Fibroblast of skin of back (primary cell): ENCODE data around the gene CLMP.

Source experiments
- DNase-seq: peaks from one replicate; pipeline ENCODE4 v3.0.0-alpha.2; 2013

CLMP gene

DNA sequence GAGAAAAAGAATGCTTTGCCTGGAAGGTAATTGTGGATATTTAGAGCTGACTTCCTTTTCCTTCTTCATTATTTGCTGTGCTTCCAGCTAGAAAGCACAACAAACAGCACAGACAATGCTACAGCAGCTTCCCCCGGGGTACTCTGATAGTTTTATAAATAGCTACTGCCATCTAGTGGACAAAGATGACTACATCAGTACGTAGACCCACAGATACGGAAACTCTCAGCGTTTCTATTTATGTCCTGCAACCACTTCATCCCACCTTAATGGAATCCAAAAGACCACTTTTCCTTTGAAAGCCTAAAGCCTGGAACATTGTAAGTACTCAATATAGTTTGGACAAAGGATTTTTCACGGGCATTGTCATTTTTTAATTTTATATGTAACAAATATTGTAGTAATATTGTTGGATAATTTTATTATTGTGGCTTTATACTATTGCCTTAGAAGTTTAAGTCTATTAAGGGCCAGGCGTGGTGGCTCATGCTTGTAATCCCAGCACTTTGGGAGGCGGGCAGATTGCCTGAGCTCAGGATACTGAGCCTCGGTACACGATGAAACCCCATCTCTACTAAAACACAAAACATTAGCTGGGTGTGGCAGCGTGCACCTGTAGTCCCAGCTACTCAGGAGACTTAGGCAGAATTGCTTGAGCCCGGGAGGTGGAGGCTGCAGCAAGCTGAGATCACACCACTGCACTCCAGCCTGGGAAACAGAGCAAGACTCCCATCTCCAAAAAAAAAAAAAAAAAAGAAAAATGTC, 140.6 kb downstream of the CLMP start:
- peak; percentile 65 for DNase-seq

DNA sequence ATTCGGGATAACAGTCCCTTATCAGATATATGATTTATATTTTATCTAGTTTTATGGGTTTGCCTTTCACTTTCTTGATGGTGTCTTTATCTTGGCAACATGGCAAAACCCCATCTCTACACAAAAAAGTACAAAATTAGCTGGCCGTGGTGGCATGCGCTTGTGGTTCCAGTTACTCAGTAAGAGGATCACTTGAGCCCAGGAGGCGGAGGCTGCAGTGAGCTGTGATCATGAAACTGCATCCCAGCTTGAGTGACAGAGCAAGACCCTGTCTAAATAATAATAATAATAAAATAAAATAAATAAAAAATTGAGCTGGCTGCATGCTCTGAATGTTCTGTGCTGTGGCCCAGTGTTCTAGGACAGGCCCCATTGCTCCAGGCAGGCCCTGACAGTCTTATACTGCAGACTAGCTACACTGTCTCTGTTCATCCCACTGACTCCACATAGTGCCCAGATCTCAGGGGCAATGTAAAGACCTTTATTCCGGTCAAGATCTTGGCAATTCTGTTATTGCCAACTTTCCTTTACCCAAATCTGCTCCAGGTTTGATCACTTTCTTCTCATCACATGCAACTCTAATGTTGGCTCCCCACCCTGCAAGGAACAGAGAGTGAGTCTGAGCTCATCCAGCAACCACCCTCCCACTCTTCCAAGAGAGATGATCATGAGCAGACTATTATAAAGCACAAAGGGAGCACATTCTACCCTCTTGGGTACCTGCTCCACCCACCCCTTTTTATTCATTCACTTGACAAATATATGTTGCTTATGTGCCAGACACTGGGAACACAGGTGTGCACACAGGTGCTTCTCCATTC, 141.9 kb downstream of the CLMP start:
- DNase-seq: no peak

DNA sequence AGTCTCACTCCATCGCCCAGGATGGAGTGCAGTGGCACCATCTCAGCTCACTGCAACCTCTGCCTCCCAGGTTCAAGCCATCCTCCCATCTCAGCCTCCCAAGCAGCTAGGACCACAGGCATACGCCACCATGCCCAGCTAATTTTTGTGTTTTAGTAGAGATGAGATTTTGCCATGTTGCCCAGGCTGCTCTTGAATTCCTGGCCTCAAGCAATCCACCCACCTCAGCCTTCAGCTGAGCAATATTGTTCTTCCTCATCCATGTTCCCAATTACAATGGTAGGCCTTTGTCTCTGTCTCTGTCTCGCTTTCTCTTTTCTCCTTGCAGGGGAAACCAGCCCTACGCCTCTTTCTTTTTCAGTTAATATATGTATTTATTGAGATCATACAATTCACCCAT, 143.4 kb downstream of the CLMP start:
- DNase-seq: no peak

DNA sequence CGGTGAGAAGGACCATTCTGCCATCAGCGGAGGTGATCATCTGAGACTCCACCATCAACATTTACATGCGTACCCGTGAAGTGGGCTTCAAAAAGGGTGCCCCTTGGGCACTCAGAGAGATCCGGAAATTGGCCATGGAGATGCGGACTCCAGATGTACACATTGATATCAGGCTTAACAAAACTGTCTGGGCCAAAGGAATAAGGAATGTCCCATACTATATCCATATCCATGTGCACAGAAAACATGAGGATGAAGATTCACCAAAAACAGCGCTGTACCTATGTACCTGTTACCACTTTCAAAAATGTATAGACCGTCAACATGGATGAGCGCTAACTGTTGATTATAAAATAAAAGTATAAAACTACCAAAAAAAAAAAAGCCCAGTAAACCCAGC, 143.9 kb downstream of the CLMP start:
- DNase-seq: no peak

DNA sequence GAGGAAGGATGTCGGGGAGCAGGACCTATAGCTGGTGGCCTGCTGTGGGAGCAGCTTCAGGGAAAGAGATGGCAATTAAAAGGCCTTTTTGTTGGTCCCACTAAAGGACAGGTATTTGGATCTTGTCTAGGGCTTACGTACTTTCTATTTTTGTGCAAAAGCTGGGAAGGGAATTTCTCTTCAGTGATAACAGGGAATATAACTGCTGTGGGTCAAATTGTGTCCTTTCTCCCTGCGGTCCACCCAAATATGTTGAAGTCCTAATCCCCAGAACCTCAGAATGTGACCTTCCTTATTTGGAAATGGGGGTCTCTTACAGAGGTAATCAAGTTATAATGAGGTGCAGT, 147.1 kb downstream of the CLMP start:
- no peak for DNase-seq

DNA sequence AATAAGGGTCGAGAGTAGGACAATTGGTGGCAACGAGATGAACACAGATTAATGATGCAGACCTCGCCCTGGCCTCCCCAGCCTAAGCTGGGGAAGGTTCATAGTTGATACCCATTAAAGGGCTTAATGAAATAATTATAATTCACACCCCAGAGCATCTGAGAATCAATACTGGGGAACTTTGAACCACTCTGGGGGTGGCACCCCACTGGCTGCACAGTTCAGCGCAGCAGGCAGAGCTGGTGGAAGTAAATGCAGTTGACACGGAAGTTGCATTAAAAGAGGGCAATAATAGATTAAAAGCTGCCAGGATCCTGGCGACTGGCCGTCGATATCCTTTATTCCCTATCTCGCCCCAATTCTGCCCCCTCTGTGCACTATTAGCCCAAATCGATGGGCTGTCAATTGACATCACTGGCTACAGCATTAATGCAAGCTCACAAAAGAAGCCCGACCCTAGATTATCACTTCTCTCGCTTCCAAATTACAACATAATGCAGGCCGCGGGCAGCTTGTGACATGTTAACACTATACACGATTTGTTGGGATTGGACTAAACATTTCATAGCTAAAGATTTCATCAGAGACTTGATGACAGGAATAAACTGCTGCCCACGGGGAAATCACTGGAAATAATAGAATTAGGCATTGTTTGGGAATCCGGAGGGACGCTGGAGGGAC, 147.6 kb downstream of the CLMP start:
- no peak for DNase-seq

DNA sequence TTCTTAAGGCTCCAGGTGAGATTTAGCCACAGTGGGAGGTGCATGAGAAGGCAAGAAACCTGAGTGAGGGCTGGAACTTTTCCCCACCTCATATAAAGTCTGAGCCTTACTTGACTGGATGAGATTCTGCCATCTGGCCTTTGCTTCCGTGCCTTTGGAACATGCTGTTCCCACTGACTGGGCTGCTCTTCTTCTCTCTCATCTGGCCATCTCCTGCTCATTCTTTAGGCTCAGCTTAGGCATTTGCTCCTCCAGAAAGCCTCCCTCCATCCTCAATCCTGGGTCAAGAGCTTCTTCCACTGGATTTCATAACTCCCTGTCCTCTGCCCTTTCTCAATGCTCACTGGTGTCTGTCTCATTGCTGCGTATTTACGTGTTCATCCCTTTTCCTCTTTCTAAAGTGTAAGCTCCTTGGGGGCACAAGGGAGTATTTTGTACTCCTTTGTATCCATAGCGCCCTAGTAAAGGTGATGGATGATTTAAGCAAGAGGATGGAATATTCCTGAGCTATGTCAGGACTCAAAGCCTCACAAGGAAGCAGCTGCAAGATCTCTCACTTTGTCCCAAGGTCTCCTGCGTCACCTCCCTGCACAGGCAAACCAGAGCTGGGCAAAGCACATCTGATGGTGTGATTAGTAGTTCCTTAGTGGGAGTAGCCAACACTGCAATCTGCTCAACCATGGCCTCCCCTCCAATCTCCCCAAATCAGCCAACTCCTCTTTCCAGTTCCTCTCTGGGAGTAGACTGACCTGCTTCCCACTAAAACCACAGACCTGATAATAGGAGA, 148.4 kb downstream of the CLMP start:
- no peak for DNase-seq

DNA sequence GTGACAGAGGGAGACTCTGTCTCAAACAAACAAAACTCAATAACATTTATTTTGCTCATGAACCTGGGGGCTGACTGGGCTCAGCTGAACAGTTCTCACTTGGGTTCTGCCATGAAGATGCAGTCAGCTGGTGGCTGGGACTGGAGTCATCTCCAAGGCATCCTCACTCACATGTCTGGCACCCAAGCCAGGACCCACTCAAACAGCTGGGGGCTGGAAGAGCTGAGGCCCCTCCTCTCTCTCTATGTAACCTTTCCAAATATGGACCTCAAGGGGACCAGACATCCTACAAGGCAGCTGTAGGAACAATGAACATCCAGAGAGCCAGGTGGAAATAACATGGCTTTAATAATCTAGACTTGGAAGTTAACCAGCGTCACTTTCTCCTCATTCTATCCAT, 149.9 kb downstream of the CLMP start:
- DNase-seq: no peak

DNA sequence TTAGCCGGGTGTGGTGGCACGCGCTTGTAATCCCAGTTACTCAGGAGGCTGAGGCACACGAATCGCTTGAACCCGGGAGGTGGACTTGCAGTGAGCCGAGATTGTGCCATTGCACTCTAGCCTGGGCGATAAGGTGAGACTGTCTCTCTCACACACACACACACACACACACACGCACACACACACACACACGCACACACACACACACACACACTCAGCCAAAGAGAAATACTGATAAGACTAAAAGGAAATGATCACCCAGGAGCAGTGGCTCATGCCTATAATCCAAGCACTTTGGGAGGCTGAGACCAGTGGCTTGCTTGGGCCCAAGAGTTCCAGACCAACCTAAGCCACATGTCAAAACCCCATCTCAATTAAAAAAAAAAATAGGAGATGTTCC, 153.9 kb downstream of the CLMP start:
- no peak for DNase-seq

DNA sequence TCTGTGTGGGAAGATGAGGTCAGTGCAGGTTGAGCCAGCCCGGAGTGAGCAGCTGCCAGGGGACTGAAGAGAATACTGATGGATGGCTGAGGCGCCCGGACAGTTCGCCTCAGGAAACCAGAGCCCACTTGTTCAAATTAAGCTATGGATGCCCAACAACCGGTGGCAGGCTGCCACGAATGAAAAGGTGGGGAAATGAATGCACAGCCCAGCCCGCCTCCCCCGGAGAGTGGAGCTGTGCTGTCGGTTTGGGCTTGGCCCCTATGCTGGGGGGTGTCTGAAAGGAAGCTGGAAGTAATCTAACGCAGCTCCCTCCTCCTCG, 155.0 kb downstream of the CLMP start:
- DNase-seq: no peak

DNA sequence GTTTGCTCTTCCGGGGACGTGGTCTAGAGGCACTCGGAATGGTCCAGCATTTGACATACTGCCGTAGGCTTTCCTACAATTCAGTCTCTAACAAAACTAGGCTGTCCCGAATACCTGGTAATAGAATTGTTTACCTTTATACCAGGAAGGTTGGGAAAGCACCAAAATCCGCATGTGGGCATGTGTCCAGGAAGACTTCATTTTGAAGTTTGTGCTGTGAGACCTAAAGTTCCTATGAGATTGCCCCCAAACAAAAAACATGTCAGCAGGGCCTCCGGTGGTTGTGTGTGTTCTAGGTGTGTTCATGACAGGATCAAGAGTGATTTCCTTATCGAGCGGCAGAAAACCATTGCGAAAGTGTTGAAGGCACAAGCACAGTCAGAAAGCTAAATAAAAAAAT, 159.2 kb downstream of the CLMP start:
- no peak for DNase-seq

DNA sequence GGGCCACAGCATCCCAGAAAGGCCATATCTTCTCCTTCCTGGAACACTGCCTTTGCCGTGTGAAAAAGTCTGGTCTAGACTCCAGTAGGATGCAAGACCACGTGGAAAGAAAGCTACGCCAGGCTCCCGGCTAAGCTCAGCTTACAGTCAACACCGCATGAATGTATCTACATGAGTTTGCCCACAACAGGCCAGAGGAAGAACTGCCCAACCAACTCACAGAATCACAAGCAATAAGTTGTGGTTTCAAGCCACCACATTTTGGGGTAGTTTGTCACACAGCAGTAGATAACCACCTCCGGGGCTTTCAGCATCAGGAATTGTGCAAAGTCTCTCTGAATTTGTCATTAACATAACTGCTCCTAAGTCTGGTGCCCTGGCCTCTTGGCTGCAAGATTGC, 160.5 kb downstream of the CLMP start:
- DNase-seq: no peak

DNA sequence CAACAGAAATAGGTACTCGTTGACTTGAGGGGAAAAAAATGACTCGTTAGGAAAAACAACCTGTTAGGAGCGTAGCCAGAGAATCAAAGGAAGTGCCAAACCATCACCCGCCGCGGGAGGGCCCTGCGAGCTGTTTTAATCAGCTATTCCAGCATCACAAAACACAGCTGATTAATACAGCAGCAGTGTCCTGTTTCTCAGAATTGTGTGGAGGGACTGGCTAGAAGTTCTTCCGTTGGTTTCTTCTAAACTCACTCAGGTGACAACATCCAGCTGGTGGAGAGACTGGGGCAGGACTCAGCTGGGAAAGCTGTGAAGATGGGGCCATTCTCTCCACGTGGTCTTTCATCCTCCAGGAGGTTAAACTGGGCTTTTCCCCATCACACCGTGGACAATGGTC, 161.2 kb downstream of the CLMP start:
- DNase-seq: no peak

DNA sequence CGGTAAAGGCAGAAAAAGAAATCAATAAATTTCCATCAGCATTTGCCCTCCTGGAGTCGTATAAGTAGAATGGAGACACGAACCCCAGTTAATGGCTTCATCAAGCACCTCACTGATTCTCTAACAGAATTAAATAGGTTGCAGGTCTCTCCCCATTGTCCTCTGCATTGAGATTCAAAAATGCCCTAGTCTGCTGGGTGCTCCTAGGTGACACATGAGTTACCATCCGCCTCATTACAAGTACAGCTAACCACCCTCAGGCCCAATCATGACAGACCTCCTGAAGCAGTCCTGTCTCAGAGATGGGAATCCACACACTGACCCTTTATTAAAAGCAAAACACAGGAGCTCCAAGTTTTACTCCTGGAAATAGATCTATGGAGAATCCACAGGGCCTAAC, 164.5 kb downstream of the CLMP start:
- no peak for DNase-seq

DNA sequence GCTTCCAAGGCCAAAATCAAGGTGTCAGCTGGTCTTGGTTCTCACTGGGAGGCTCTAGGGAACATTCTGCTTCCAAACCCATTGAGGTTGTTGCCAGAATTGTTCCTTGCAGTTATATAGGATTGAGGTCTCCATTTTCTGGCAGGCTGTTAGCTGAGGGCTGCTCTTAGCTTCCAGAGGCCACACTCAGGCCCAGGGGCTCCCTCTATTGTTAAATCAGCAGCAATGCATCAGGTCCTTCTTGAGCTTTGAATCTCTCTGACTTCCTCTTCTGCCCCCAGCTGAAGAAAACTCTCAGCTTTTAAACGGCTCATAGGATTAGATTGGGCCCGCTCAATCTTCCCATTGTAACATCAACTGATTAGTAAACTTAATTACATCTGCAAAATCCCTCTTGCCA, 174.1 kb downstream of the CLMP start:
- DNase-seq: peak; percentile 50
